H1 (cell line): ENCODE results near the gene CACNG1.

Source experiments
- BRCA1 ChIP-seq: IDR thresholded peaks from 2 replicates; pipeline ENCODE4 v1.6.1; 2012; ENCODE audit warnings: low read depth, low read length, improper control_type of control experiment
- CTCF ChIP-seq, 3 experiments: IDR thresholded peaks; 1 replicate in 2 of 3; 2 replicates in 1 of 3; pipeline versions ENCODE4 v1.5.1 to v1.6.1; 2011; ENCODE audit warnings: low read length in 3 of 3, mild to moderate bottlenecking in 3 of 3, inconsistent platforms in 2 of 3, low read depth in 1 of 3, moderate library complexity in 1 of 3; ENCODE audit not compliant: insufficient read depth in 1 of 3; ENCODE audit errors: control extremely low read depth in 1 of 3
- EP300 ChIP-seq, 2 experiments: IDR thresholded peaks; 1 replicate in 1 of 2; 2 replicates in 1 of 2; pipeline ENCODE4 v1.6.1; 2011 to 2012; ENCODE audit warnings: low read depth in 2 of 2, low read length in 2 of 2, mild to moderate bottlenecking in 2 of 2, borderline replicate concordance in 1 of 2, inconsistent platforms in 1 of 2, moderate library complexity in 1 of 2
- GTF2F1 ChIP-seq: IDR thresholded peaks from 2 replicates; pipeline ENCODE4 v1.6.1; 2012; ENCODE audit warnings: low read depth, low read length, improper control_type of control experiment, borderline replicate concordance
- NRF1 ChIP-seq: IDR thresholded peaks from 2 replicates; pipeline ENCODE4 v1.6.1; 2011; ENCODE audit warnings: mild to moderate bottlenecking, low read depth, low read length, improper control_type of control experiment
- POLR2AphosphoS5 ChIP-seq: IDR thresholded peaks from 2 replicates; pipeline ENCODE4 v1.6.1; 2011; ENCODE audit warnings: low read depth, low read length
- TAF1 ChIP-seq: IDR thresholded peaks from 2 replicates; pipeline ENCODE4 v1.6.1; 2011; ENCODE audit warnings: mild to moderate bottlenecking, low read depth, low read length

DNA sequence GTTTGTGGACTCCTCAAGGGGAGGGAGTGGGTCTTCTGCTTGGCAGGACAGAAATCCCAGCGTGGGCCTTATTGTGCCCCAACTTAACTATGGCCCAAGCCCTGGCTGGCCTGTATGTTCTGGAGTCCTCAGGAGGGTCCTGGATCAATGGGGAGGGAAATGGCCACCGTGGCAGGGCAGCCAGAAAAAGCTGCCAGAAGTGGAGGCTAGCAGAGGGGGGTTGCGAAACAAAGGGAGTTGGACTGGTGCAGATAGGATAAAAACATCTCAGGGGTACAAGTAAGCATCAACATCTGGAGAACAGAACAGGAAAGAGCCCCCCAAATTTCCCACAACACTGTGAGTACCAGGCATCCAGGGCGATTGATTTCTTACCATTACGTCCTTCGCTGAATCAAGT lies 3.7 kb upstream of the CACNG1 start:
- TF ChIP-seq NRF1 (no peak), CTCF (IDR thresholded peaks at IDR 0.05; ENCODE audit: control extremely low read depth in 1 of 3, insufficient read depth in 1 of 3, low read depth in 1 of 3, low read length in 3 of 3) (no peak), POLR2AphosphoS5 (no peak), EP300 (IDR thresholded peaks at IDR 0.05; ENCODE audit: borderline replicate concordance in 1 of 2, low read depth in 2 of 2, low read length in 2 of 2) (no peak), BRCA1 (no peak), TAF1 (no peak), GTF2F1 (no peak)
